Superior temporal gyrus (tissue), 1 donor: ENCODE measurements around the gene ITPK1.
A peak's percentile ranks its signal among the peaks of the same experiment; 100 is the strongest.

Experiments used
- DNase-seq: peaks from one replicate; pipeline ENCODE4 v3.0.0-alpha.2; 2016; ENCODE audit errors: extremely low spot score

The ITPK1 gene

GRCh38 chr14:93028724-93029076, 87.0 kb downstream of the ITPK1 start:
- peak; percentile 18 for DNase-seq

GRCh38 chr14:93027810-93028723, 87.7 kb downstream of the ITPK1 start:
- DNase-seq: no peak

- no peak for DNase-seq
These were observed 89.4 kb downstream of the ITPK1 start for GRCh38 chr14:93026339-93026738.

DNA sequence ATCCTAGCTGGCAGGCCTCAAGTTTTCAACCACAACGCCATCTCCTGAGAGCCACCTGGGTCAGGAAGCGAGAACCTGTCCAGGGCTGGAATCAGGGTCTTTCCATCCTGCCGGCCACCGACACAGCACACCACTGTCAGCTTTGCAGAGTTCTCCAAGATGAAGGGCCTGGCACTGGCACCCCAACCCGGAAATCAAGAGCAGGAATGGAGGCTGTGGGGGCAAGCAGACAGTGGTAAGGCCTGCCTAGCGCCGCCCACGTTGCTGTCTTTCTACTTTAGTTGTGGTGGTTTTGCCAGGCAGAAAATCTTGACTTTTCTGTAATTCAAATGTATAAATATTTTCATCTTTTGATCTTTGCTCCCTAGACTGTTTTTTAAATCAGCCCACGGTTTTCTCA, 90.7 kb downstream of the ITPK1 start:
- no peak for DNase-seq

DNA sequence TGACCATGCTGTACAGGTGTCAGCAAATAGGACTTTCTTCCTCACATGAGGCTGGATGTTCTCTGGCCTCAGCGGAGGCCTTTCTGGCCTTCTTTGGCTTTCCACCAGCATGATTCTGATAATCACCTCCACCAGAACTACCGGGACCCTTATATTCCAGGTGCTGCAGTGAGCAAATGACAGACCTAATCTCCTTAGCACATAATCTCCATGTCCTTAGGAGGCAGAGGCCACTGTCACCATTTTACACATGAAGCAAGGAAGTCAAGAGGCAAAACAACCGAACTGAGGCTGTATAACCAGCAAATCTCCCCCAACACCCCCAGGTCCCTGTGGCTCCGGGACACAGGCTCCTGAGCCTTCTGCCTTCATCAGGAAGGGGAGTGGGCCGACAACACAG, 91.2 kb downstream of the ITPK1 start:
- no peak for DNase-seq

GRCh38 chr14:93023802-93024434, 91.8 kb downstream of the ITPK1 start:
- DNase-seq: no peak

DNA sequence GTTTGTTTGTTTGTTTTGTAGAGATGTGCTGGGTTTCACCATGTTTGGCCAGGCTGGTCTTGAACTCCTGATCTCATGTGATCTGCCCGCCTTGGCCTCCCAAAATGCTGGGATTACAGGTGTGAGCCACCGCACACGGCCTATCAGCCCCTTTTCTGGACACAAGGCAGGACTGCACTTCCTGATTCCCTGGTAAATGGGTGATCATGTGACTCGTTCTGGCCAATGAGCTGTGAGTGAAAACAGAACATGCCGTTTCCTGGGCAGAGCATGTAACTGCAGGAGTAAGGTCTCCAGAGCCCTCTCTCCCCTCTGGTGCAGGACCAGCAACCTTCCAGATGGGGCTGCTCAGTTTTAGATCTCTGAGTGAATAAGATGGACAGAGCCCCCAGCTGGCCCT, 92.7 kb downstream of the ITPK1 start:
- DNase-seq: peak; percentile 76

GRCh38 chr14:93019970-93020369, 95.8 kb downstream of the ITPK1 start:
- DNase-seq: peak; percentile 88

- DNase-seq: peak; percentile 55
These were observed 96.3 kb downstream of the ITPK1 start for GRCh38 chr14:93019367-93019843.

GRCh38 chr14:93018366-93018765, 97.4 kb downstream of the ITPK1 start:
- DNase-seq: no peak

DNA sequence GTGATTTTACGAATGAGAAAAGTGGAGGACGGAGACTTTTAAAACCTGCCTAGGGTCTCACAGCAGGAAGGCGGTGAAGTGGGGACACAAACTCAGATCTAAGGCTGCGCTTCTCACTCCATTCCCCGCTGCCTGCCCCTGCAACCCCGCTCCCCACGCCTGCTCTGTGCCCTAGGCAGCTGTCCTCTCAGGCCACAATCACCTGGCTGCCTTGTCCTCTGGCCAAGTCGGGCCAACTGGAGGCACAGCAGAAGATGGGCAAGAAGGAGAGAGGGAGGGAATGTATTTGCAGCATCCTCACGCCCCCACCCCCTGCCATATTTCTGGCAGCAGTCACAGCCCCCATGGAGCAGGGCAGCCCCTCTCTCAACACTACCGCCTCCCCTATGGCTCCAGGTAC, 97.8 kb downstream of the ITPK1 start:
- peak; percentile 17 for DNase-seq

DNA sequence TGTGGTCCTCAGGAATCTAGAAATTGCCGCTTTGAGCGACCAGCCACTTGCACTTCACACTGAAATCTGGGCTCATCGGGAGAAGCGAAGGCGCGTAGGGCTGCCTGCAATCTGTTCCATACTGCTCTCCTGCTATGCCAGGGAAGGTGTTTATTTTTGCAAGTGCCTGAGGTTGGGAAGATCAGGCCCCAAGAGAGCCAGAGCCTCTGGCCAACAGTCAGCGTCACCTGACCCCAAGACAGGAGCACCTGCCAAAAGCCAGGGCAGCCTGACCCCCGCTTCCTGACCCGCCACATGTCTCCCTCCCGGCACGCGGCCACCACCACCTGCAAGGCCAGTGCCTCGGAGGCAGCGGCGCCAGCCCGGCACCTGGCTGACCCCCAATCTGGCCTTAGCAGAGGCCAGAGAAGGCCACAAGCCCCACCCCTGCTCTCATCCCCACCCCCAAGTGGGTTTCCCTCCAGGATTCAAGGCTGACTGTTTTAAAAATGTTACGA, 98.4 kb downstream of the ITPK1 start:
- no peak for DNase-seq

- DNase-seq: no peak
These were observed 99.4 kb downstream of the ITPK1 start for GRCh38 chr14:93016275-93016845.

GRCh38 chr14:93015505-93015904, 100.2 kb downstream of the ITPK1 start:
- no peak for DNase-seq

GRCh38 chr14:93015064-93015463, 100.7 kb downstream of the ITPK1 start:
- DNase-seq: no peak

DNA sequence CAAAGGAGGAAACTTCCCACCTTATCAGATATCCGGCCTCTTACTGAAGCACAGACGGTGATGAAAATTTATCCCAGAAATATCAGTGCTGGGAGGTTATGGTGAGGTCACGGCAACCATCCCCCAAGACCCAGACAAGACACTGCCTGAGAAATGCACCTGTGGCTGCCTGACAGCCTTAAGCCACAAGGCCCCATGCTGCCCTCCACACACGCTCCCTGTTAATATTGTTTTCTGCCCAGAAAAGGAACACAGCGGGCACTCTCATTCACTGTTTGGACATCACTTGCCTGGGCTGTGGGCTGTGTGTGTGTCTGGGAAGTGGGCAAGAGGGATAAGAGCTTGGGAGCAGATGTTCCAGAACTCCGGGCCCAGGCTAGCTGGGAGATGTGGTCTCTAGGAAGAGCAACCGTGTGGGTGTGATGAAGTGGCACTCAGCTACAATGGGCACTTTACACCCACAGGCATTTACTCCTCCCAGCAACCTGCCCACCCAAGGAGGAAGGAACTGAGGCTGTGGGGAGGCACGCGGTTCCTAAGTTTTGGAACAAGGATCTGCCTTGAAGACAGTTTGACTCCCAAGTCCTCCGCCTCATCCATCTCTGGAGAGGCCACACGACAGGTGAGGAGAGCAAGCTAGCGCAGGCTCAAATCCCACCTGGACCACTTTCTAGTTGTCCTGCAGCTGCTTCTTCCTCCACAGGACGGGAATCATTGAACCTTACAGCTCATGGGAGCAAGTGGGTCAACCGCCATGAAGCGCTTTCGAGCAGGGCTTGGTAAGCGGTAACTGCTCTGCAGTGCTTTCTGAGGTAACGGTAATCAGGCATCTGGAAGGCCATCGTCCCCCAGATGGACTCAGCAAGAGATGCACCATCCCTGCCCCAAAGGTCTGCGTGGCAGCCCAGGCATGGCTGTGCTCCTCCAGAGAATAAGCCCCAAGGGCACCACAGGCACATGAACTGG, 101.4 kb downstream of the ITPK1 start:
- peak; percentile 14 for DNase-seq

- DNase-seq: no peak
These were observed 102.6 kb downstream of the ITPK1 start for GRCh38 chr14:93012951-93013719.

GRCh38 chr14:93012506-93012905, 103.2 kb downstream of the ITPK1 start:
- no peak for DNase-seq

- DNase-seq: peak; percentile 86
These were observed 103.9 kb downstream of the ITPK1 start for GRCh38 chr14:93011650-93012325.

DNA sequence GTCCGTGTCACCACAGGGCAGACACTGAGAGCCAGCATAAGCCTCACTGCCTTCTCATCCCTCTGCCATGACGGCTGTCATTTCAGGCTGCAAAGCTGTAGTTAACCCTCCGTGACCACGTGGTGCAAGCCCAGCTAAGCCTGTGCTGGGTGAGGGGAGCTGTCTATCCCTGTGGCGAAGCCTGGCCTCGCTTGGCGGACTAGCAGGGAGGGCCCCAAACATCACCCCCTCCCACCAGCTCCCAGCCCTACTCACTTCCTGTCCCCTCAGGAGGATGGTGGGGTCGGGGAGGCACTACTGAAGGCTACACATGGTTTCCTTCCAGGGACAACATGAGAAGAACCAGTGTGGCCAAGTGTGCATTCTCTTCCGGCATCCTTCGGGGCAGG, 104.6 kb downstream of the ITPK1 start:
- no peak for DNase-seq
